Coronary artery (tissue), 2 donors: ENCODE data around the gene TRHDE.
A peak's percentile ranks its signal among the peaks of the same experiment; 100 is the strongest.

Experiments used
- DNase-seq: peaks from one replicate; pipeline ENCODE4 v3.0.0-alpha.2; 2017; ENCODE audit warnings: low spot score
- H3K27ac ChIP-seq, 2 donors: fragments of 200-600 bp; sonication (generic); one replicate each; pipeline ENCODE4 v1.5.1; 2016 to 2019
- H3K4me3 ChIP-seq: fragments of 200-600 bp; sonication (generic); 2 replicates; pipeline ENCODE4 v1.5.1; 2016; ENCODE audit warnings: mild to moderate bottlenecking, moderate library complexity
- CTCF ChIP-seq: fragments of 200-600 bp; sonication (generic); IDR thresholded peaks from one replicate; pipeline ENCODE4 v1.5.1; 2019; ENCODE audit warnings: antibody characterized with exemption

The TRHDE gene

GRCh38 chr12:72268386-72268785, 3.8 kb upstream of the TRHDE start:
- Histone ChIP-seq H3K27ac (no peak overlapping the region), H3K4me3 (no peak overlapping the region)
- DNase-seq = no peak
- no peak for TF ChIP-seq CTCF

- H3K4me3 ChIP-seq = no peak overlapping the region
- DNase-seq = no peak
- H3K27ac ChIP-seq = no peak overlapping the region
- TF ChIP-seq CTCF = no peak
Observed at GRCh38 chr12:72269491-72269890, 2.7 kb upstream of the TRHDE start.

GRCh38 chr12:72270246-72270645, 1.9 kb upstream of the TRHDE start:
- no peak for TF ChIP-seq CTCF
- Histone ChIP-seq H3K4me3 (no peak overlapping the region), H3K27ac (no peak overlapping the region)
- DNase-seq = no peak

- DNase-seq = no peak
- no peak for TF ChIP-seq CTCF
- H3K27ac ChIP-seq = peak overlapping the region in 1 of 2 donors; percentile 81
- H3K4me3 ChIP-seq = peak overlapping the region; percentile 74
Observed at GRCh38 chr12:72270961-72271360, 1.2 kb upstream of the TRHDE start.

GRCh38 chr12:72271451-72272090, 599 bp upstream of the TRHDE start:
- Histone ChIP-seq H3K4me3 (peak overlapping the region; percentile 74), H3K27ac (peak overlapping the region in 1 of 2 donors; percentile 81)
- peak; percentile 69 for DNase-seq
- no peak for TF ChIP-seq CTCF

GRCh38 chr12:72272731-72273498, 745 bp downstream of the TRHDE start:
- peak; percentile 69 for DNase-seq
- no peak for TF ChIP-seq CTCF
- Histone ChIP-seq H3K27ac (peak overlapping the region in 1 of 2 donors; percentile 81), H3K4me3 (peak overlapping the region; percentile 74)

- Histone ChIP-seq H3K4me3 (peak overlapping the region; percentile 74), H3K27ac (peak overlapping the region in 1 of 2 donors; percentile 81)
- DNase-seq = peak; percentile 63
- TF ChIP-seq CTCF = no peak
Observed at GRCh38 chr12:72273499-72273837, 1.3 kb downstream of the TRHDE start.
